Endothelial cell of umbilical vein (primary cell): ENCODE measurements around the gene DUSP2.

Source experiments
- EZH2 ChIP-seq: IDR thresholded peaks from 2 replicates; pipeline ENCODE4 v1.6.1; 2012; ENCODE audit warnings: borderline replicate concordance, low read depth, mild to moderate bottlenecking, moderate library complexity, low read length, inconsistent platforms; ENCODE audit not compliant: severe bottlenecking
- FOS ChIP-seq: IDR thresholded peaks from 2 replicates; pipeline ENCODE4 v1.6.1; 2011; ENCODE audit warnings: mild to moderate bottlenecking, low read length, moderate library complexity, borderline replicate concordance; ENCODE audit not compliant: insufficient read depth
- GATA2 ChIP-seq: IDR thresholded peaks from 2 replicates; pipeline ENCODE4 v1.7.0; 2011; ENCODE audit warnings: low read depth, mild to moderate bottlenecking, moderate library complexity, mixed read lengths, low read length; ENCODE audit not compliant: insufficient read length, insufficient read depth
- JUN ChIP-seq: IDR thresholded peaks from 2 replicates; pipeline ENCODE4 v1.6.1; 2011; ENCODE audit warnings: borderline replicate concordance, low read depth; ENCODE audit not compliant: insufficient read length, insufficient read depth
- MYC ChIP-seq: IDR thresholded peaks from one replicate; pipeline ENCODE4 v1.6.1; 2011; ENCODE audit warnings: mild to moderate bottlenecking, low read depth, low read length
- POLR2A ChIP-seq: IDR thresholded peaks from 2 replicates; pipeline ENCODE4 v1.6.1; 2012; ENCODE audit warnings: low read depth, mild to moderate bottlenecking, control low read depth, low read length
- POLR2AphosphoS5 ChIP-seq: IDR thresholded peaks from 2 replicates; pipeline ENCODE4 v1.6.1; 2012; ENCODE audit warnings: low read depth, mild to moderate bottlenecking, control low read depth, low read length, moderate library complexity; ENCODE audit not compliant: insufficient read depth
- TF ChIP-seq, protein P1 (sequence below), 2 donors: IDR thresholded peaks; 1 replicate in 1 of 2; 2 replicates in 1 of 2; pipeline ENCODE4 v1.5.1; 2011; ENCODE audit warnings: low read length in 2 of 2, mild to moderate bottlenecking in 2 of 2, moderate library complexity in 2 of 2, control low read depth in 1 of 2, inconsistent platforms in 1 of 2, low read depth in 1 of 2; ENCODE audit not compliant: insufficient read depth in 1 of 2; ENCODE audit errors: extremely low read depth in 1 of 2
- TF ChIP-seq, protein P2 (sequence below): IDR thresholded peaks from 2 replicates; pipeline ENCODE4 v1.6.1; 2011; ENCODE audit not compliant: insufficient read depth, insufficient read length

DNA sequence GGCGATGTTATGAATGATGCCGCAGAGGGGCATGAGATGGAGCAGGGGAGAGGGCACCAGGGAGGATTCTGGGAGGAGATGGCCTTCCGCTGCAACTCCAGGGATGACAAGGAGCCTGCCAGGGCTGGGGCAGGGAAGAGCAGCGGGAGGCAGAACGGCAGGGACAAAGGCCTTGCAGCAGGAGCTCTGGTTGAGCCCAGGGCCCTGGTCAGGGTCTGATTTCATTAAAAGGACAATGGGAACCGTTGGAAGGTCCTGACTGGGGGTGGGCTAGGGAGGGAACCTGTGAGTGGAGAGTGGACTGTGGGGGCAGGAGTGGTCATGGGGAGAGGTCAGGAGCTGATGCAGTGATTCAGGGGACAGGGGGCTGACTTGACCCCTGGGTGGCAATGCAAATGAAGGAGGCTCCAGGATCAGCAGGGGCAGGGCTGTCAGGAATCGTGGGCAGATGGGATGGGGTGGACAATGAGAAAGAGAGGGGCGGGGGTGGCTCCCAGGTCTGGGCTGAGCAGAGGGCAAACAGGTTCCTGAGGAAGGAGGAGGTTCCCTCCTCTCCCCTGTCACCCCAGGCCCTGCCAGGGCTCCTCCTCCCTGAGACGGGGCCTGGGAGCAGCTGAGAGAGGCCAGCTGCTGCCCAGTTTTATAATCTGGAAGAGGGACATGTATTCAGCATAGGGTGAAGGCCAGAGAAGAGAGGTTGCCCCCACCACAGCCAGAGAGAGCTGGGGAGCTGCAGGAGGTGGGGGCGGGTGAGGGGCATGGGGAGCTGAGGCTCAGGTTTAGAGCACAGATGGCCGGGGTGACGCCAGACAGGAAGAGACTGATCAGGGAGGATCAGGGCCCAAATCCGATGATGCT lies 7.3 kb upstream of the DUSP2 start:
- TF ChIP-seq, protein P1, sequence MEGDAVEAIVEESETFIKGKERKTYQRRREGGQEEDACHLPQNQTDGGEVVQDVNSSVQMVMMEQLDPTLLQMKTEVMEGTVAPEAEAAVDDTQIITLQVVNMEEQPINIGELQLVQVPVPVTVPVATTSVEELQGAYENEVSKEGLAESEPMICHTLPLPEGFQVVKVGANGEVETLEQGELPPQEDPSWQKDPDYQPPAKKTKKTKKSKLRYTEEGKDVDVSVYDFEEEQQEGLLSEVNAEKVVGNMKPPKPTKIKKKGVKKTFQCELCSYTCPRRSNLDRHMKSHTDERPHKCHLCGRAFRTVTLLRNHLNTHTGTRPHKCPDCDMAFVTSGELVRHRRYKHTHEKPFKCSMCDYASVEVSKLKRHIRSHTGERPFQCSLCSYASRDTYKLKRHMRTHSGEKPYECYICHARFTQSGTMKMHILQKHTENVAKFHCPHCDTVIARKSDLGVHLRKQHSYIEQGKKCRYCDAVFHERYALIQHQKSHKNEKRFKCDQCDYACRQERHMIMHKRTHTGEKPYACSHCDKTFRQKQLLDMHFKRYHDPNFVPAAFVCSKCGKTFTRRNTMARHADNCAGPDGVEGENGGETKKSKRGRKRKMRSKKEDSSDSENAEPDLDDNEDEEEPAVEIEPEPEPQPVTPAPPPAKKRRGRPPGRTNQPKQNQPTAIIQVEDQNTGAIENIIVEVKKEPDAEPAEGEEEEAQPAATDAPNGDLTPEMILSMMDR (IDR thresholded peaks at IDR 0.05; ENCODE audit: extremely low read depth in 1 of 2, insufficient read depth in 1 of 2, low read depth in 1 of 2, low read length in 2 of 2): no peak
- no peak for TF ChIP-seq EZH2
- TF ChIP-seq POLR2A: no peak
- TF ChIP-seq, protein P2, sequence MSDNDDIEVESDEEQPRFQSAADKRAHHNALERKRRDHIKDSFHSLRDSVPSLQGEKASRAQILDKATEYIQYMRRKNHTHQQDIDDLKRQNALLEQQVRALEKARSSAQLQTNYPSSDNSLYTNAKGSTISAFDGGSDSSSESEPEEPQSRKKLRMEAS: no peak
- no peak for TF ChIP-seq POLR2AphosphoS5
- no peak for TF ChIP-seq JUN
- TF ChIP-seq GATA2: no peak
- no peak for TF ChIP-seq MYC
- no peak for TF ChIP-seq FOS
